HEK293T (cell line): ENCODE results near the gene HIPK4.
"Not testable (repeated sequence)": the region's sequence is repeated elsewhere in the genome, so short reads cannot be mapped to it uniquely, and the experiment has no call there.

ENCODE experiments used
- BHLHE40 ChIP-seq: fragments of 450-650 bp; IDR thresholded peaks from 2 replicates; pipeline ENCODE4 v1.6.1; 2016; ENCODE audit warnings: mild to moderate bottlenecking, moderate library complexity, borderline replicate concordance
- FOXM1 ChIP-seq: fragments of 450-650 bp; IDR thresholded peaks from 2 replicates; pipeline ENCODE4 v1.6.1; 2017; ENCODE audit warnings: mild to moderate bottlenecking, borderline replicate concordance

DNA sequence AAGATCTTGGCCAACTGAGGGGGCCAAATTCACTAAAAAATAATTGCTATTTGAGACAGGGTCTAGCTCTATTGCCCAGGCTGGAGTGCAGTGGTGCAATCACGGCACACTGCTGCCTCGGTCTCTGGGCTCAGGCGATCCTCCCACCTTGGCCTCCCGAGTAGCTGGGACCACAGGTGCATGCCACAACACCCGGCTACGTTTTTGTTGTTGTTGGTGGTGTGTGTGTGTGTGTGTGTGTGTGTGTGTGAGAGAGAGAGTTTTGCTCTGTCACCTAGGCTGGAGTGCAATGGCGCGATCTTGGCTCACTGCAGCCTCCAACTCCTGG, 18.6 kb upstream of the HIPK4 start:
- TF ChIP-seq FOXM1, BHLHE40: not testable (repeated sequence)
